Fibroblast of the aortic adventitia (primary cell): ENCODE measurements around the gene KCNB1. TPM values are rescaled to one million over a fixed set of nuclear protein-coding genes. Genes with fewer than 3 reads are reported as not detected.

Experiments
- DNase-seq: peaks from one replicate; pipeline ENCODE4 v3.0.0-alpha.2; 2010; ENCODE audit warnings: low read depth
- H3K4me3 ChIP-seq: 2 replicates; pipeline ENCODE4 v1.5.1; 2011; ENCODE audit warnings: low read depth, mild to moderate bottlenecking, control low read depth, low read length, moderate library complexity
- total RNA-seq: library from RNA; depleted of rRNA; stranded (reverse); fragments of >200 nt; gene quantifications from 2 replicates; pipeline ENCODE4 v1.2.3, GENCODE V29; 2012; ENCODE audit warnings: low replicate concordance
- TF ChIP-seq, protein P1 (sequence below): IDR thresholded peaks from 2 replicates; pipeline ENCODE4 v1.5.1; 2011; ENCODE audit warnings: mild to moderate bottlenecking, low read length, control low read depth, inconsistent platforms; ENCODE audit not compliant: insufficient read depth

Gene KCNB1
- total RNA-seq, 1 donor: 0.27 TPM

DNA sequence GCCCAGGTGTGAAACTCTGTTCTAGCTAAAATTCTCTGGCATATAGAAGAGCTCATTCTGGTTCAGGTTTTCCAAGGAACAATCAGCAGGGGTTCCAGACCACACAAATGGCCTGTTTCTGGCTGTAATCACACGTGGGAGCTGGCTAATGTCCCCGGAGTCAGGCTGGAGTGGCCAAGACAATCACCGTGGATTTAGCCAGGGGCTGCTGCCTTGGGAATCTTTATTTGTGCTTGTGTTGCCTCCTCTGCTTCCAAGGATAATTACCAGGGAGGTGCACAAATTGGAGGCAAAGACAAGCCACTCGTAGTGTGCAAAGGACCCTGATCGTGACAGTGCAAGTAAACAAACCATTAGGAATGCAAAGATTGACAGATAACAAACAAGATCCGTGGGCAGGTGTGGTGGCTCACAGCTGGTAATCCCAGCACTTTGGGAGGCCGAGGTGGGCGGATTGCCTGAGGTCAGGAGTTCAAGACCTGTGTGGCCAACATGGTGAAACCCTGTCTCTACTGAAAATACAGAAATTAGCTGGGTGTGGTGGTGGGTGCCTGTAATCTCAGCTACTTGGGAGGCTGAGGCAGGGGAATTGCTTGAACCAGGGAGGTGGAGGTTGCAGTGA, 77.3 kb downstream of the KCNB1 start:
- no peak for DNase-seq

DNA sequence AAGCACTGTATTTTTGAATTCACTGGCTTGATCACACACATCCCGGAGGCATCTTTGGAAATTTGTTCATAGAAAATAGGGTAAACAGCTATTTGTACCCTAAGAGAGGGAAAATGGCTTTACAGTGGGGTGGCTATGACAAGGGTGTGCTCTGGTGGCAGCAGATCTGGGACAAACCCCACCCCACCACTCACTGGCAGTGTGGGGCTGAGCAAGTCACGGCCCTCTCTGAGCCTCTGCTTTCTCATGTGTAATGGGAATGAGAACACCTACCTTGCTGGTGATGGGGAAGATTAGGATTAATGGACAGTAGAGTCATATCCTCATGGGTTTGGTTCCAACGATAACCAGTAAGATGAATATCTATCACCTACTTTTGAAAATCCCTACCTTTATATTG, 78.0 kb downstream of the KCNB1 start:
- no peak overlapping the region for H3K4me3 ChIP-seq
- TF ChIP-seq, protein P1, sequence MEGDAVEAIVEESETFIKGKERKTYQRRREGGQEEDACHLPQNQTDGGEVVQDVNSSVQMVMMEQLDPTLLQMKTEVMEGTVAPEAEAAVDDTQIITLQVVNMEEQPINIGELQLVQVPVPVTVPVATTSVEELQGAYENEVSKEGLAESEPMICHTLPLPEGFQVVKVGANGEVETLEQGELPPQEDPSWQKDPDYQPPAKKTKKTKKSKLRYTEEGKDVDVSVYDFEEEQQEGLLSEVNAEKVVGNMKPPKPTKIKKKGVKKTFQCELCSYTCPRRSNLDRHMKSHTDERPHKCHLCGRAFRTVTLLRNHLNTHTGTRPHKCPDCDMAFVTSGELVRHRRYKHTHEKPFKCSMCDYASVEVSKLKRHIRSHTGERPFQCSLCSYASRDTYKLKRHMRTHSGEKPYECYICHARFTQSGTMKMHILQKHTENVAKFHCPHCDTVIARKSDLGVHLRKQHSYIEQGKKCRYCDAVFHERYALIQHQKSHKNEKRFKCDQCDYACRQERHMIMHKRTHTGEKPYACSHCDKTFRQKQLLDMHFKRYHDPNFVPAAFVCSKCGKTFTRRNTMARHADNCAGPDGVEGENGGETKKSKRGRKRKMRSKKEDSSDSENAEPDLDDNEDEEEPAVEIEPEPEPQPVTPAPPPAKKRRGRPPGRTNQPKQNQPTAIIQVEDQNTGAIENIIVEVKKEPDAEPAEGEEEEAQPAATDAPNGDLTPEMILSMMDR: no peak
- DNase-seq: no peak

More for the DNA sequence above, 77.3 kb downstream of the KCNB1 start:
- TF ChIP-seq, protein P1: no peak
- H3K4me3 ChIP-seq: no peak overlapping the region

DNA sequence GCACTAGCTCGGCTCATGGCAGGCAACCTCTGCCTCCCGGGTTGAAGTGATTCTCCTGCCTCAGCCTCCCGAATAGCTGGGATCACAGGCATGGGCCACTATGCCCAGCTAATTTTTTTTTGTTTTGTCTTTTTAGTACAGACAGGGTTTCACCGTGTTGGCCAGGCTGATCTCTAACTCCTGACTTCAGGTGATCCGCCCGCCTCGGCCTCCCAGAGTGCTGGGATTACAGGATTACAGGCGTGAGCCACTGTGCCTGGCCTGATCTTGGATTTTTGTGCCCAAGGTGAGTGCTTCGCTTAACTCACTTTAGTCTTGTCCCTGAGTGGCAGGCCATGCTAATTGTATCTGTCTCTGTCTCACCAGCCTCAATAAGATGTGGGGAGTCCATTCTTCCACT, 78.6 kb downstream of the KCNB1 start:
- no peak for DNase-seq
- TF ChIP-seq, protein P1: no peak
- no peak overlapping the region for H3K4me3 ChIP-seq

DNA sequence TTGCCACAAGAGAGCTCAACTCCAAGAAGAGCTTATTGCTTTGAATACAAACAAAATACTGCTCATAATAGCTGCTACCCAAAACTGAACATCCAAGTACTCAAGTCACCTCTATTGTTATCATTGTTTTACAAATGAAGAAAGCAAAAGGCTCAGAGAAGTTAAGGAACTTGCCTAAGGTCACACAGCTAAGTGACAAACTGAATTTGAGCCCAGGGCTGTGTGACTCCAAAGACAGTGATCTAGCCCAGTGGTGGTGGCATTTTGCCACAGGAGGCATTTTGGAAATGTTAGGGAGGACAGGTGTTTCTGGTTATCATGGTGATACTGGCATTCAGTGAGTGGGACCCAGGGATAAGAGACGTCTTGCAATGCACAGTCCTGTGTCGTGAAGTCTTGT, 79.5 kb downstream of the KCNB1 start:
- no peak overlapping the region for H3K4me3 ChIP-seq
- DNase-seq: no peak
- TF ChIP-seq, protein P1: no peak

DNA sequence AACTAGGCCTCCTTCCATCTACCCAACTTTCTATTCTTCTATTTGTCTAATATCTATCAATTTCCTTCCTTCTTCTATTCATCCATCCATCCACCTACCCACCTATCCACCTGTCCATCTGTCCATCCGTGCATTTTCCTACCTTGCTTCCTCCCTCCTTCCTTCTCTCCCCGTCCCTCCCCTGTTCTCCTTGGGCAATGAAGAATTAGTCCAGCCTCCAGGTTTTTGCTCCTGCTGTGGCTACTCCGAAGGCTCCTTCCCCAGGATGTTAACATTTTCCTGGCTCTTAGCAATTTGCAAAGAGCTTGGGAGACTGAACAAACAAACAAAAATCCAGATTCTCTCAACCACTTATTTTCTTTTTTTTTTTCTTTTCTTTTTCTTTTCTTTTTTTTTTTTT, 81.6 kb downstream of the KCNB1 start:
- H3K4me3 ChIP-seq: no peak overlapping the region
- DNase-seq: peak; percentile 64
- TF ChIP-seq, protein P1: no peak

DNA sequence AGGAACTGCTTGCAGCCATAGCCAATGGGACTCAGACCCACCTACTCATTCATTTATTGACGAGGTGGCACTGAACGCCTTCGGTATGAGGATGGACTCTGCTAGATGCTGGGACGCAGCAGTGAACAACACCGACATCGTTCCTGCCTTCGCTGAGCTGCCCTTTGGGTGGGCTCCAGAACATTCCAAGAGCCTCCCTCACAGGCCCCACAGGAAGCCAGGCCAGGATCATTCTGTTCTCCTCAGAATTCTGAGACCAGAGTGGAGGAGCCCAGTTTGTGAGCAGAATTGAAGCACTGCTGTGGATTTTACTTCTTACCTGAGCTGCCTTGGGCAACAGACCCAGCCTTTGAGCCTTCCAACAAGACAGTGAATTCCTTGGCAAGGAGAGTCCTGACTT, 82.1 kb downstream of the KCNB1 start:
- TF ChIP-seq, protein P1: no peak
- no peak overlapping the region for H3K4me3 ChIP-seq
- peak; percentile 55 for DNase-seq

DNA sequence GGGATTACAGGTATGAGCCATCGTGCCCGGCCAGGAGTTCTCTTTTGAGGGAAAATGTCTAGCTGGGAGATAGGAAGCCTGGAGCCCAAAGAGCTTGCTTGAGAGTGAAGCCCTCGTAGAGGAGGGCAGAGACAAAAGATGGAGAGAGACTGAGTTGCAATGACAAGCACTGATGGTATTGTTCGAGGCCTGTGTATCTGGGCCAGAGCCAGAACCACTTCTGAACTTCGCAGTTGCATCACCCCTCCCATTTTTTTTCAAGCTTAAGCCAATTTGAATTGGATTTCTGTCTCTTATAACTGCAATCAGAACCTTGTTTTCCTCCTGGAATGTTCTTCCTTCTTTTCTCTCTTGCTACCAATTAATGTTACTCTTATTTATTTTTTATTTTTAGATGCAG, 83.1 kb downstream of the KCNB1 start:
- H3K4me3 ChIP-seq: no peak overlapping the region
- TF ChIP-seq, protein P1: no peak
- peak; percentile 82 for DNase-seq
